Thymus (tissue), 2 donors: ENCODE data around the gene KRT23. TPM values are rescaled to one million over a fixed set of nuclear protein-coding genes. Genes with fewer than 3 reads are reported as not detected.

Experiments
- polyA plus RNA-seq: library from polyadenylated mRNA; stranded (reverse); fragments of 200-250 nt; gene quantifications from one replicate; pipeline ENCODE4 v1.2.3, GENCODE V29; 2013
- total RNA-seq: library from RNA; stranded (reverse); fragments of 120-200 nt; gene quantifications from one replicate; pipeline ENCODE4 v1.2.4, GENCODE V29; 2013
- donor health status: healthy.

KRT23 gene
- total and polyA plus RNA-seq, 2 donors: 1.5 to 30.7 TPM

Other genes with a start within 250 kb of the KRT23 start
Only the 30 nearest of the 33 such genes appear.
- 0.19 TPM for gene KRT25, start 182.3 kb downstream of the KRT23 start, total RNA-seq
- gene KRT25, start 182.3 kb downstream of the KRT23 start, polyA plus RNA-seq: 1.0 TPM
- not detected for gene KRT26, start 165.4 kb downstream of the KRT23 start, total RNA-seq
- gene KRT26, start 165.4 kb downstream of the KRT23 start, polyA plus RNA-seq: 0.18 TPM
- 0.14 TPM for gene KRT27, start 155.1 kb downstream of the KRT23 start, total RNA-seq
- 1.3 TPM for gene KRT27, start 155.1 kb downstream of the KRT23 start, polyA plus RNA-seq
- gene KRT28, start 137.7 kb downstream of the KRT23 start, total RNA-seq: 0.05 TPM
- 0.37 TPM for gene KRT28, start 137.7 kb downstream of the KRT23 start, polyA plus RNA-seq
- 21.1 TPM for gene KRT10, start 115.0 kb downstream of the KRT23 start, total RNA-seq
- 445 TPM for gene KRT10, start 115.0 kb downstream of the KRT23 start, polyA plus RNA-seq
- 0.52 TPM for gene KRT12, start 70.4 kb downstream of the KRT23 start, total RNA-seq
- gene KRT12, start 70.4 kb downstream of the KRT23 start, polyA plus RNA-seq: 1.6 TPM
- 0.85 TPM for gene KRT20, start 52.4 kb downstream of the KRT23 start, total RNA-seq
- 3.8 TPM for gene KRT20, start 52.4 kb downstream of the KRT23 start, polyA plus RNA-seq
- not detected for gene KRT39, start 29.3 kb upstream of the KRT23 start, total RNA-seq
- gene KRT39, start 29.3 kb upstream of the KRT23 start, polyA plus RNA-seq: 0.23 TPM
- 0.09 TPM for gene KRT40, start 46.7 kb upstream of the KRT23 start, total RNA-seq
- gene KRT40, start 46.7 kb upstream of the KRT23 start, polyA plus RNA-seq: 0.11 TPM
- not detected for gene KRTAP3-3, start 56.5 kb upstream of the KRT23 start, total RNA-seq
- gene KRTAP3-3, start 56.5 kb upstream of the KRT23 start, polyA plus RNA-seq: 0.87 TPM
- gene KRTAP3-2, start 62.3 kb upstream of the KRT23 start, total RNA-seq: not detected
- 0.09 TPM for gene KRTAP3-2, start 62.3 kb upstream of the KRT23 start, polyA plus RNA-seq
- not detected for gene KRTAP3-1, start 71.5 kb upstream of the KRT23 start, total RNA-seq
- gene KRTAP3-1, start 71.5 kb upstream of the KRT23 start, polyA plus RNA-seq: 0.09 TPM
- gene KRTAP1-5, start 89.6 kb upstream of the KRT23 start, total RNA-seq: not detected
- 0.05 TPM for gene KRTAP1-5, start 89.6 kb upstream of the KRT23 start, polyA plus RNA-seq
- gene KRTAP1-4, start 92.5 kb upstream of the KRT23 start, total RNA-seq: not detected
- gene KRTAP1-4, start 92.5 kb upstream of the KRT23 start, polyA plus RNA-seq: not detected
- gene KRTAP1-3, start 97.2 kb upstream of the KRT23 start, total RNA-seq: not detected
- not detected for gene KRTAP1-3, start 97.2 kb upstream of the KRT23 start, polyA plus RNA-seq
- not detected for gene KRTAP1-1, start 103.8 kb upstream of the KRT23 start, total RNA-seq
- 0.14 TPM for gene KRTAP1-1, start 103.8 kb upstream of the KRT23 start, polyA plus RNA-seq
- not detected for gene KRTAP2-1, start 109.7 kb upstream of the KRT23 start, total RNA-seq
- gene KRTAP2-1, start 109.7 kb upstream of the KRT23 start, polyA plus RNA-seq: 0.05 TPM
- not detected for gene KRTAP2-2, start 117.6 kb upstream of the KRT23 start, total RNA-seq
- gene KRTAP2-2, start 117.6 kb upstream of the KRT23 start, polyA plus RNA-seq: not detected
- not detected for gene KRTAP2-3, start 122.5 kb upstream of the KRT23 start, total RNA-seq
- gene KRTAP2-3, start 122.5 kb upstream of the KRT23 start, polyA plus RNA-seq: 0.18 TPM
- gene KRTAP2-4, start 128.2 kb upstream of the KRT23 start, total RNA-seq: not detected
- gene KRTAP2-4, start 128.2 kb upstream of the KRT23 start, polyA plus RNA-seq: not detected
- not detected for gene KRTAP4-7, start 146.5 kb upstream of the KRT23 start, total RNA-seq
- gene KRTAP4-7, start 146.5 kb upstream of the KRT23 start, polyA plus RNA-seq: not detected
- not detected for gene KRTAP4-8, start 160.5 kb upstream of the KRT23 start, total RNA-seq
- 0.02 TPM for gene KRTAP4-8, start 160.5 kb upstream of the KRT23 start, polyA plus RNA-seq
- not detected for gene KRTAP4-16, start 164.6 kb upstream of the KRT23 start, total RNA-seq
- gene KRTAP4-16, start 164.6 kb upstream of the KRT23 start, polyA plus RNA-seq: not detected
- not detected for gene KRTAP4-9, start 167.7 kb upstream of the KRT23 start, total RNA-seq
- gene KRTAP4-9, start 167.7 kb upstream of the KRT23 start, polyA plus RNA-seq: not detected
- gene KRTAP4-11, start 180.7 kb upstream of the KRT23 start, total RNA-seq: not detected
- gene KRTAP4-11, start 180.7 kb upstream of the KRT23 start, polyA plus RNA-seq: not detected
- gene KRTAP4-12, start 186.5 kb upstream of the KRT23 start, total RNA-seq: not detected
- not detected for gene KRTAP4-12, start 186.5 kb upstream of the KRT23 start, polyA plus RNA-seq
- gene KRTAP4-6, start 202.9 kb upstream of the KRT23 start, total RNA-seq: not detected
- gene KRTAP4-6, start 202.9 kb upstream of the KRT23 start, polyA plus RNA-seq: not detected
- gene KRTAP4-5, start 212.2 kb upstream of the KRT23 start, total RNA-seq: not detected
- not detected for gene KRTAP4-5, start 212.2 kb upstream of the KRT23 start, polyA plus RNA-seq
- not detected for gene KRTAP4-4, start 223.1 kb upstream of the KRT23 start, total RNA-seq
- gene KRTAP4-4, start 223.1 kb upstream of the KRT23 start, polyA plus RNA-seq: not detected
- gene KRTAP4-3, start 230.6 kb upstream of the KRT23 start, total RNA-seq: not detected
- not detected for gene KRTAP4-3, start 230.6 kb upstream of the KRT23 start, polyA plus RNA-seq